Astrocyte of the cerebellum (primary cell): ENCODE measurements around the gene DDX23.

Source experiments
- DNase-seq: peaks from one replicate; pipeline ENCODE4 v3.0.0-alpha.2; 2011; ENCODE audit warnings: low read depth
- H3K4me3 ChIP-seq: 2 replicates; pipeline ENCODE4 v1.5.1; 2011; ENCODE audit warnings: mild to moderate bottlenecking, low read depth, low read length, moderate library complexity
- in situ Hi-C: cut with HindIII; loops from 2 replicates; pipeline ENCODE4 v1.10.0; 2017; ENCODE audit warnings: low sequenced_read_pairs
- TF ChIP-seq, protein P1 (sequence below): IDR thresholded peaks from 2 replicates; pipeline ENCODE4 v1.5.1; 2012; ENCODE audit warnings: low read length, low read depth, moderate library complexity, mild to moderate bottlenecking; ENCODE audit errors: missing control alignments

DDX23 gene

DNA sequence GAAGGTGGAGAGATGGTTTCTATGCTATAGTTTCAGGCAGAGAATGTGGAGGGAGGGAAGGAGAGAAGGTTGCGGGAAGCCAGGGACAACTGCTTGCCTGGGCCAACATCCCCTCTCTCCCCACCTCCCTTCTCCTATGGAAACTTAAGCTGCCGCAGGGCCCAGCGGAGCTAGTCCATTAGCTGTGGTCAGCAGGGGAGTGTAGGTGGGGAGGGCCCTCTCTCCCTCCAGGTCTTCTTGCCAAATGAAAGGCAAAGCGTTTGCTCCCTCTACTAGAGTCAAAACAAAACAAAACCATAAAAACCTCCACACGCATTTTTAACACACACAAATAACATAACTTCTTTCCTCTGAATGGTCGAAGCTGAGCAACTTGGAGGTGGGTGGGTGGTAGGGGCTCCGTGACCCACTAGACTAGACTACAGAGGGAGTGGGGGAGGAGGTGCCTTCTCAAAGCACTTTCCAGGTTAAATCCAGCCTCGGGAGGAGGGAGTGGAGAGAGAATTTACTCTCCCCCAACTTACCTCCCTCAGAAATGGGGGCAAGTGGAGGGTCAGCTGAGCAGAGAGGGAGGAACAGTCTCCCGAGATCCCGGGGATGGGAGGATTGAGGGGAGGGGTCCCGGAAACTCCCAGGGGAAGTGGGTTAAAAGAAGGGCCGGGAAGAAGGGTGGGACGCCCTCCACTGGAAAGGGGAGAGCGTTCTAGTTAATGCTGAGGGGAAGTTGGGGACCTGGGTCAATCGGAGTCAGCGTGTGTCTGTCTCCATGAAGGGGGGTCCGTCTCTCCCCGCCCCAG, 38.3 kb downstream of the DDX23 start:
- in situ Hi-C loops: no loop called here
- DNase-seq: peak; percentile 34
- H3K4me3 ChIP-seq: peak overlapping the region; percentile 82
- TF ChIP-seq, protein P1, sequence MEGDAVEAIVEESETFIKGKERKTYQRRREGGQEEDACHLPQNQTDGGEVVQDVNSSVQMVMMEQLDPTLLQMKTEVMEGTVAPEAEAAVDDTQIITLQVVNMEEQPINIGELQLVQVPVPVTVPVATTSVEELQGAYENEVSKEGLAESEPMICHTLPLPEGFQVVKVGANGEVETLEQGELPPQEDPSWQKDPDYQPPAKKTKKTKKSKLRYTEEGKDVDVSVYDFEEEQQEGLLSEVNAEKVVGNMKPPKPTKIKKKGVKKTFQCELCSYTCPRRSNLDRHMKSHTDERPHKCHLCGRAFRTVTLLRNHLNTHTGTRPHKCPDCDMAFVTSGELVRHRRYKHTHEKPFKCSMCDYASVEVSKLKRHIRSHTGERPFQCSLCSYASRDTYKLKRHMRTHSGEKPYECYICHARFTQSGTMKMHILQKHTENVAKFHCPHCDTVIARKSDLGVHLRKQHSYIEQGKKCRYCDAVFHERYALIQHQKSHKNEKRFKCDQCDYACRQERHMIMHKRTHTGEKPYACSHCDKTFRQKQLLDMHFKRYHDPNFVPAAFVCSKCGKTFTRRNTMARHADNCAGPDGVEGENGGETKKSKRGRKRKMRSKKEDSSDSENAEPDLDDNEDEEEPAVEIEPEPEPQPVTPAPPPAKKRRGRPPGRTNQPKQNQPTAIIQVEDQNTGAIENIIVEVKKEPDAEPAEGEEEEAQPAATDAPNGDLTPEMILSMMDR: no peak

DNA sequence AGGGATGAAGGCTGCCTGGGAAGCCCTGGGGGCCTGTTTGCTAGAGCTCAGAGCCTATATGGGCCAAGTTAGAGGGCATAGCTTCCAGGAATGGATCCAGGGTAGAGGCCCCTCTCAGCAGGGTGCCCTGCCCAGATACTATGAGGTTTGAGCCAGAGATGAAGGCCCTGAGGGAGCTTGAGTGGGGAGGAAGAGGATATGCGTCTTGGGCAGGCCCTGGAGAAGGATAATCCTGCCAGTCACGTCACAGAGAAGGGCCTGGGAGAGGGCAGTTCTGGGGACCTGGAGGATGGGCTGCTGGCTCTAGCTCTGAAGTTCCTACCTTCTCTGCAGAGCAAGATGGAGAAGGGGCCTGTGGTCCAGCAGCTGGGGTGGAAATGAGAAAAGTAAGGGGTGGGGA, 39.6 kb downstream of the DDX23 start:
- DNase-seq: no peak
- H3K4me3 ChIP-seq: no peak overlapping the region
- TF ChIP-seq, protein P1: no peak
- in situ Hi-C loops: no loop called here

DNA sequence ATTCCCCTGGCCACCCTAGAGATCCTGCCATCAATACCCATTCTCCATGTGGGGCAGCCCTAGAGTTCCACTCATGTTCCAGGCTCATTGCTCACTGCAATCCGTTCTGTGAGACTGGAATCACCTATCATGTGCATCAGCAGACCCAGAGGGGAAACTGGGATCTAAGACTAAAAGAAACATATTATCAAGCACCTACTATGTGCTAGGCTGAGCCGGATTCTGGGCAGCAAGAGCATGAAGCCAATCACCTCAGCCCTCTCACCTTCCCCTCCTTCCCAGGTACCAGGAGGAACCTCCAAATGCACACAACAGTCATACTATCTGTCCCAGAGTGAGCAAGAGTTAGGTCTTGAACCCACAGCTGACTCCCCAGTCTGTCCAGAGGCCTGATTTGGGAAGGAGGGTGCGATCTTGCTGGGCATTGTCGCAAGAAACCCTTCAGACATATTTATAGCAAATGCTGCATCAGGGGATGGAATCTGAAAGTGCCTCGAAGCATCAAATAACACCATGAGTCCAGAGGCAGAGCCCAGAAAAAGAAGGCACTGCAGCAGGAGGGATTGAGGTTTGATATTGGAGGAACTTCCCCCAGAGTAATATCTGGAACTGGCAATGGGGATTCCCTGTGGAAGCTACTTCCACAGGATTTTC, 40.4 kb downstream of the DDX23 start:
- DNase-seq: no peak
- TF ChIP-seq, protein P1: no peak
- in situ Hi-C loops: no loop called here

DNA sequence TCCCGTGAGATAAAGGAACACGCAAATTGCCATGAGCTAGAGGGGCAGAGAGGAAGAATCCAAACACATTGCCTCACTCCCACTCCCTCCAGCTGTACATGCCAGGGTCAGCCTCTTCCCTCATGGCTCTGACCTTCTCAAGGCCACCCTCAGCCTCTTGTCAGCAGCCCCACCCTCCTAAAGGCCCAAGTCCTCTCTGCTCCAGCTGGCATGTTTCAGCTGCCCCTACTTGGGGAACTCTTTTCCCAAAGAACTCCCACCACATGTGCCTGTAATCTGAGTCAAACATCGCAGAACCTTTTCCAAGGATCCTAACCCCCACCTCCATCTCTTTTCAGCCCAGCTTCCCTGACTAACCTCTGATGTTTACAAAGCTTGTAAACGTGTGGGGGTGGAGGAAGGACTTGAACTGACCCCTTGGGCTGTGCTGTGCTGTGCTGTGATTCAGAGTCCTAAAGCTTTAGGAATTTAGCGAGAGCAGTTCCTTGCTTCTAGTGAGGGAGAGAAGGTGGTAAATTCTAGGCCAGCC, 41.0 kb downstream of the DDX23 start:
- H3K4me3 ChIP-seq: no peak overlapping the region
- DNase-seq: peak; percentile 28
- TF ChIP-seq, protein P1: no peak
- in situ Hi-C loops: no loop called here

More for the DNA sequence above, 40.4 kb downstream of the DDX23 start:
- no peak overlapping the region for H3K4me3 ChIP-seq

DNA sequence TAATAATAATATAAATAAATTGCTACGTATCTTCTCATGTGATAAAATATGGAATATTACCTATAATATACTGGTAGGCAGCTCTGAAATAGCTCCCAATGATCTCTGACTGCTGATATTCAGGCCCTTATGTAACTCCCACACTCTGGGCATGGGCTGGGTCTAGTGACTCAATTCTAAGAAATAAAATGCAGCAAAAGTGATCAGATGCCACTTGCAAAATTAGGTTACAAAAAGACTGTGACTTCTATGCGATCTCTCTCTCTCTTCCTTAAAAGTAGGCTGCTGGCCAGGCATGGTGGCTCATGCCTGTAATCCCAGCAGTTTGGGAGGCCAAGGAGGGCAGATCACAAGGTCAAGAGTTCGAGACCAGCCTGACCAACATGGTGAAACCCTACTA, 44.0 kb downstream of the DDX23 start:
- in situ Hi-C loops: no loop called here
- DNase-seq: no peak
- TF ChIP-seq, protein P1: no peak

DNA sequence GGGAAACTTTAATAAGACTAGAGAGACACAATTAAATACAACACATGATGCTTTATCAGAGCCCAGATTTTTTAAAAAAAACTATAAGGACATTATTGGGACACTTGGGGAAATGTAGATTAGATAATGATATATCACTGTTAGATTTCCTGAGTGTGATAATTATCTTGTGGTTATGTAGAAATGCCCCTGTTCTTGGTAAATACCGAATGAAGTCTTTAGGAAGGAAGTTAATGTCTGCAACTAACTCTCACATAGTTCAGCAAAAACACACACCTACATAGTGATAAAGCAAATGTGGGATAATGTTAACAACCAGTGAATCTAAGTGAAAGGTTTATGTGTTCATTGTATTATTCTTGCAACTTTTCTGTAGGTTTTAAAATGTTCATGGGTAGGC, 48.3 kb downstream of the DDX23 start:
- no peak for DNase-seq
- in situ Hi-C loops: no loop called here
- TF ChIP-seq, protein P1: no peak
- H3K4me3 ChIP-seq: no peak overlapping the region

More for the DNA sequence above, 44.0 kb downstream of the DDX23 start:
- no peak overlapping the region for H3K4me3 ChIP-seq
